Activated T-helper 9 cell treated with anti-CD3 and anti-CD28 coated beads, Interleukin-2, amount 50 U/mL, for 16 hours (primary cell): Measurements from ENCODE around the gene ZNF416.

Experiments
- DNase-seq: peaks from one replicate; pipeline ENCODE4 v3.0.0-alpha.2; 2020; ENCODE audit warnings: low read depth

ZNF416 gene

GRCh38 chr19:57578487-57579205, at the start of gene ZNF416:
TSS of gene ZNF416 (minus strand) at chr19:57578911. CDS start at chr19:57578704, 207 bp downstream.
- DNase-seq: peak; percentile 91

- no peak for DNase-seq
Observed at GRCh38 chr19:57623091-57623490, 44.4 kb upstream of the ZNF416 start.

DNA sequence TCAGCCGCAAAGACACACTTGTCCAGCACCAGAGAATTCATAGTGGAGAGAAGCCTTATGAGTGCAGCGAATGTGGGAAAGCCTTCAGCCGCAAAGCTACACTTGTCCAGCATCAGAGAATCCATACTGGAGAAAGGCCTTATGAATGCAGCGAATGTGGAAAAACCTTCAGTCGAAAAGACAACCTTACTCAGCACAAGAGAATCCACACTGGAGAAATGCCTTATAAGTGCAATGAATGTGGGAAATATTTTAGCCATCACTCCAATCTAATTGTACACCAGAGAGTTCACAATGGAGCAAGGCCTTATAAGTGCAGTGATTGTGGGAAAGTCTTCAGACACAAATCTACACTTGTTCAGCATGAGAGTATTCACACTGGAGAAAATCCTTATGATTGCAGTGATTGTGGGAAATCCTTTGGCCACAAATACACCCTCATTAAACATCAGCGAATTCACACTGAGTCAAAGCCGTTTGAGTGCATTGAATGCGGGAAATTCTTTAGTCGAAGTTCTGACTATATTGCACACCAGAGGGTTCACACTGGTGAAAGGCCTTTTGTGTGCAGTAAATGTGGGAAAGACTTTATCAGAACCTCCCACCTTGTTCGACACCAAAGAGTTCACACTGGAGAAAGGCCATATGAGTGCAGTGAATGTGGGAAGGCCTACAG, 42.1 kb upstream of the ZNF416 start:
- DNase-seq: no peak

- no peak for DNase-seq
Observed at GRCh38 chr19:57615346-57615745, 36.6 kb upstream of the ZNF416 start.

- peak; percentile 83 for DNase-seq
Observed at GRCh38 chr19:57613941-57614743, 35.4 kb upstream of the ZNF416 start, which contains the start of gene ZNF134. TSS of gene ZNF134 (plus strand) at chr19:57614242. CDS start at chr19:57619469, 5,227 bp downstream.

- DNase-seq: no peak
Observed at GRCh38 chr19:57611113-57611512, 32.4 kb upstream of the ZNF416 start.

- no peak for DNase-seq
Observed at GRCh38 chr19:57606931-57607330, 28.2 kb upstream of the ZNF416 start.

DNA sequence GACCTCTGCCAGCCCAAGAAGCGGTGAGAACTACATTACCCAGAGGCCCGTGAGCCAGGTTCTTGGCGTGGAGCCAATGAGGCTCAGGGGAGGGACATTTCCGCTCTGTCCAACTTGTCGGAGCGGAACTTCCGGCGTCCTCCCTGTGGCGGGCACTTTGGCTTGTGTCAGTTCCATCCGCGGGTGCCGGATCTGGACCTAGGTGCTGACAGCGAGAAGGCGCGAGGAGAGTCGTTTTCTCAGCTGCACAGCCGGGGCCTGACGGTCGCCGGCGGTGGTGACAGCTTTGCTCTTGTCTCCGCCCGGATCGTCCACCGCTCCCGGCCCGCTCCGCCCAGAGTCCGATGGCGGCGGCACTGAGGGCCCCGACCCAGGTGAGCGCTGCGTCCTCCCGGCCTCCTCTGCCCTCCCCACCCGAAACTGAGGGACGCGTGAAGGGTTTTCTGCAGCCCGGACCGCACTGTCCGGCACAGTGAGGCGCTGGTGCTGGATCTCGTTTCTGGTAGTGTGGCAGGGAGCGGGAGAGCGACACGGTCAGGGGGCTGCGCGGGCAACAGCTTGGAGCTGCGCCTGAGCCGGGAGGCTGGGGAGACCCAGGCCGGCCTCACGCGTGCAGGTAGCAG, 21.2 kb upstream of the ZNF416 start, which contains the start of gene ZNF530:
ZNF530 (plus strand) TSS at position 125 of the 623 bp plus-strand sequence. CDS start 4,461 bp downstream, outside the sequence.
- peak; percentile 78 for DNase-seq

DNA sequence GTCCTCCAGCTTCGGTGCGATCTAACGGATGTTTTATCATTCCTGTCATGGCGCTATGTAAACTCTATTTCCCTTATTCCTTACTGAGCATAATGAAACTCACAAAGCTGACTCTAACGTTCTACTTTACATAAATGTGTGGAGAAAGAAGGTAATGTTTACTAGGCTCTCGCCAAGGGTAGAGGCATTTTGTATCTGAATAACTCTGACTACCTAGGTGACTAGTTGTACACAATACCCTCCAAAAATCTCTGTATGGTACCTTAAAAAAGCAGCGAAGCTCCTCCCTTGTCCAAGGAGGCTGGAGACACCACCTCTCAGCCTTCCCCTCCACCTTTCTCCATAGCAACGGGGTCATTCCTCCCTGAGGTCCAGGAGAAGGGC, 20.7 kb upstream of the ZNF416 start:
- no peak for DNase-seq

- DNase-seq: no peak
Observed at GRCh38 chr19:57587529-57587928, 8.8 kb upstream of the ZNF416 start.

DNA sequence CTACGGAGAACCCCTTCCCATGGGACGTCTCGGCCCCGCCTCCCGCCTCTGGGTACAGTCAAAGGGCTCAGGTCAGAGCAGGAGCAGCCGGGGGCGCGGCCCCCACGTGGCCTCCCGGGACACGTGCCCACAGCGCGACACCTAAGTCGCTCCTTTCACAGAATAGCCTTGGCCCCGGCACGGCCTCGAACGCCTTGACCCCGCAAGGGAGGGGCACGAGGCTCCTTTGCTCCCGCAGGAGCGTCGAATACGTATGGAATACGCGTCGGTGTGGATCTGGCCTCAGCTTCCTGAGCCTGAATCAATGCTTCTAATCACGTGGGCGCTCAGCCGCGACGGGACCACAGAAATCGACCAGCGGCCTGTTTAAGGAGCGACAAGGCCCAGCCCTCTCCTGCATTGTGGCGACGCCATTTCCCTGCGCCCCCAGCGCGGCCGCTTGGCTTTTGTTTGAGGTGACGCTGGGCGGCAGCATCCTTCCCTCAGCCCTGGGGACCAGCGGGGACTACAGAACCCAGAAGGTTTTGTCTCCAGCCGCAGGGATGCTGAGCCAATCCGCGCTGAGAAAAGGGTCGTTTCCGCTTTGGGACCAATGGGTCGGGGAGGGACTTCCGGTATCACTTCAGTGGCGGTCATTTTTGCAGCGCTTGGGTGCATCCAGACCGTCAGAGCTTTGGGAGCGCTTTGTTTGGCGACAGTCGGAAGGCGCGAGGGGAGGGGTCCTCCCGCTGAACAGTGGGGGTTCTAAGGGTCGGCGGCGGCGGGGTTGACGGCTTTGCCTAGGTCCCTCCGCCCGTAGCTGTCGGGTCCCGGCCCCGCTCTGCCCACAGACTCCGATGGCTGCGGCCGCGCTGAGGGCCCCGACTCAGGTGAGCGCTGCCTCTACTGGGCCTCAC, 5.1 kb upstream of the ZNF416 start, which contains the start of gene ZIK1:
ZIK1 (plus strand) TSS at position 625 of the 896 bp plus-strand sequence; CDS start at position 837, 212 bp downstream.
- peak; percentile 70 for DNase-seq

- DNase-seq: no peak
Observed at GRCh38 chr19:57583104-57583520, 4.4 kb upstream of the ZNF416 start.

- DNase-seq: no peak
Observed at GRCh38 chr19:57576661-57577060, 2.0 kb downstream of the ZNF416 start.

DNA sequence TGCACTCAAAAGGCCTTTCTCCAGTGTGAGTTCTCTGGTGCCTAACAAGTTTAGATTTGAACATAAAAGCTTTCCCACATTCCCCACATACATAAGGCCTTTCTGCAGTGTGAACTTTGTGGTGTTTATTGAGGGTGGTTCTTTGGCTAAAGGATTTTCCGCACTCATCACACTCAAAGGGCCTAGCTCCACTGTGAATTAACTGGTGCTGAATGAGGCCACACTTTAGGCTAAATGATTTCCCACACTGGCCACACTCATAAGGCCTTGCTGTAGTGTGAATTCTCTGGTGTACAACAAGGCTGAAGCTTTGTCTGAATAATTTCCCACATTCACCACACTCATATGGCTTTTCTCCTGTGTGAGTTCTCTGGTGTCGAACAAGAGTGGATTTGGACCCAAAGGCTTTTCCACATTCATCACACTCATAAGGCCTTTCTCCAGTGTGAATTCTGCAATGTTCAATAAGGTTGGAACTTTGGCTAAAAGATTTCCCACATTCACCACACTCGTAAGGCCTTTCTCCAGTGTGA, 6.2 kb downstream of the ZNF416 start:
- no peak for DNase-seq

GRCh38 chr19:57570707-57571106, 8.0 kb downstream of the ZNF416 start:
- DNase-seq: no peak

GRCh38 chr19:57566396-57567265, 12.1 kb downstream of the ZNF416 start:
- no peak for DNase-seq

GRCh38 chr19:57563547-57563946, 15.2 kb downstream of the ZNF416 start:
- no peak for DNase-seq

- no peak for DNase-seq
Observed at GRCh38 chr19:57560049-57560491, 18.6 kb downstream of the ZNF416 start.

- DNase-seq: peak; percentile 82
Observed at GRCh38 chr19:57559404-57560025, 19.2 kb downstream of the ZNF416 start, which contains the start of gene ZNF550. TSS of gene ZNF550 (minus strand) at chr19:57559863. CDS start at chr19:57559682, 181 bp downstream.
